Adrenal gland (tissue), 12 donors: ENCODE measurements around the gene LAMTOR1. TPM values are rescaled to one million over a fixed set of nuclear protein-coding genes. Genes with fewer than 3 reads are reported as not detected.
A peak's percentile ranks its signal among the peaks of the same experiment; 100 is the strongest.

Source experiments
- DNase-seq, 7 donors: peaks; one replicate each; pipeline ENCODE4 v3.0.0-alpha.2; 2019 to 2020
- H3K27ac ChIP-seq, 5 donors: fragments of 200-600 bp; sonication (generic) in 4 of 5; 1 replicate in 3 of 5; 2 replicates in 2 of 5; pipeline versions ENCODE4 v1.5.1 to v1.8.0; 2016 to 2020; ENCODE audit warnings: mild to moderate bottlenecking in 1 of 5
- H3K27me3 ChIP-seq: fragments of 200-600 bp; 2 replicates; pipeline ENCODE4 v1.8.0; 2021
- H3K36me3 ChIP-seq, 2 donors: fragments of 200-600 bp; replicated peaks in 1 of 2; 1 replicate in 1 of 2; 2 replicates in 1 of 2; pipeline versions ENCODE4 v1.5.1 to v1.8.0; 2018 to 2022
- H3K4me1 ChIP-seq, 2 donors: fragments of 200-600 bp; replicated peaks in 1 of 2; 1 replicate in 1 of 2; 2 replicates in 1 of 2; pipeline versions ENCODE4 v1.5.1 to v1.8.0; 2018 to 2021
- H3K4me3 ChIP-seq, 4 donors: fragments of 200-600 bp; sonication (generic) in 3 of 4; one replicate each; pipeline ENCODE4 v1.5.1; 2016 to 2018
- H3K9me3 ChIP-seq, 3 donors: fragments of 200-600 bp; sonication (generic) in 1 of 3; replicated peaks in 1 of 3; 1 replicate in 2 of 3; 2 replicates in 1 of 3; pipeline versions ENCODE4 v1.5.1 to v1.8.0; 2016 to 2021
- POLR2A ChIP-seq, 2 donors: fragments of 450-650 bp; IDR thresholded peaks; one replicate each; pipeline ENCODE4 v1.6.1; 2017; ENCODE audit warnings: antibody characterized with exemption in 2 of 2, mild to moderate bottlenecking in 2 of 2, moderate library complexity in 1 of 2
- WGBS, 4 donors: extraction: QIAGEN DNeasy Blood & Tissue Kit in 2 of 4; methylation state at CpG; one replicate each; pipeline versions ENCODE4 v1.1.5 to v1.1.7; 2013 to 2017; 5-methylcytosine and 5-hydroxymethylcytosine counted together
- intact Hi-C, 2 donors: fragments of 100-400 bp; cut with DNase I; formaldehyde crosslinking; loops; one replicate each; pipeline versions ENCODE4 v1.14.1 to v1.15.0; 2022 to 2023
- microRNA-seq, 3 donors: library from miRNA; unstranded; fragments of <30 nt; microRNA quantifications; one replicate each; pipeline ENCODE4, GENCODE V29; 2017 to 2020
- polyA plus RNA-seq, 3 donors: library from polyadenylated mRNA; stranded (reverse); fragments of 200-250 nt in 2 of 3; fragments of 350-450 nt in 1 of 3; fragmentation: Illumina TruSeq in 1 of 3; extraction: RNeasy Lipid Tissue Mini Kit (QIAGEN cat#74804) in 1 of 3; gene quantifications; one replicate each; pipeline ENCODE4 v1.2.3, GENCODE V29; 2013 to 2014
- small RNA-seq, 2 donors: library from RNA; depleted of rRNA; stranded (forward); fragments of <200 nt; gene quantifications; one replicate each; pipeline ENCODE3, GENCODE V24; 2016
- total RNA-seq, 9 donors: library from RNA; depleted of rRNA in 4 of 9; stranded (reverse); fragments of >200 nt in 4 of 9; fragments of 120-200 nt in 1 of 9; fragmentation: NEBNext Ultra II Directional in 1 of 9; extraction: Animal tissue kit (Norgen Biotek cat#: 25700) in 1 of 9; gene quantifications; one replicate each; pipeline versions ENCODE4 v1.1.0 to v1.2.4, GENCODE V29; 2013 to 2023
- TF ChIP-seq, protein P1 (sequence below), 6 experiments: fragments of 450-650 bp in 4 of 6; fragments of 200-600 bp in 2 of 6; sonication (generic) in 1 of 6; IDR thresholded peaks; 1 replicate in 5 of 6; 2 replicates in 1 of 6; pipeline versions ENCODE4 v1.5.1 to v1.8.0; 2016 to 2021; ENCODE audit warnings: antibody characterized with exemption in 6 of 6, mild to moderate bottlenecking in 2 of 6, moderate library complexity in 1 of 6
- donor health status: healthy with polysubstance abuse.
- donor health status: Bipolar disorder and iron deficiency.
- donor health status: DM: yes; HTN: yes; CAD: no.
- donor health status: DM: no; HTN: no; CAD: no.
- donor health status: DM: no; HTN: no; CAD: no.
- donor health status: DM: yes; HTN: yes; CAD: no.

LAMTOR1 gene
- total and polyA plus RNA-seq, 12 donors = 86.1 to 297 (median 138) TPM

DNA sequence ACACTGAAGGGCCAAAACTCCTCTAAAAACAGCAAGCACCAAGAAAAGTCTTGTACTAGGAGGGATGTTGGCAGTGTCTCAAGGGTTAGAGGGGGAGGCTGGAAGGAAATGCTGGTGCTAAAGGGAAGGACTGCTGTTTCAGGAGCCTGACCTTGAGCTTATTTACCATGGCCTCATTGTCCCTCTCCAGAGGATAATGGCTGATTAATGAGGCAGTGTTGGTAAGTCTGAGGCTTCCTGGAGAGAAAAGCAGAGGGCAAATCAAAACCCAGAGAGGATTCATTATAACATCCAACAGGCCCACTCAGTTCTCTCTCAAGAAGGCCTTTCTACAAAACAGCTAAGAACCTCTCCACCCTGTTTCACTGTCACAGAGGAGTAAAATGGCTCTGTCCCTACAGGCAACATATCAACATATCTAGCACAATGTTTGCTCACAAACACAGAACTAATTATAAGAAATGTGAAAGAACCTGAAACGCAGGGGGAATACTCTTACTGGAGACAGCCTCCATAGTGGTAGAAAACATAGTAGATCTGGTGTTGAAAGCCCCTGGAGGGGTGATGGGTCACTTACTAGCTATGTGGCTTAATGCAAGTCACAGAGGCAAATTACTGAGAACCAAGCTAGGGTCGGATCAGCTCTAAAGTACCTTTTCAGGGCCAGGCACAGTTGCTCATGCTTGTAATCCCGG is 54.2 kb downstream of the LAMTOR1 start:
- intact Hi-C loops = no loop called here
- Histone ChIP-seq H3K9me3 (no peaks in the 10 kb centered on the region), H3K27me3 (no peaks in the 10 kb centered on the region), H3K27ac (peak overlapping the region; percentile 1 to 83 (median 51)), H3K4me3 (no peak overlapping the region), H3K36me3 (no peaks in the 10 kb centered on the region), H3K4me1 (peaks cover 12 to 15% of the 10 kb centered on the region in 2 donors)
- TF ChIP-seq, protein P1, sequence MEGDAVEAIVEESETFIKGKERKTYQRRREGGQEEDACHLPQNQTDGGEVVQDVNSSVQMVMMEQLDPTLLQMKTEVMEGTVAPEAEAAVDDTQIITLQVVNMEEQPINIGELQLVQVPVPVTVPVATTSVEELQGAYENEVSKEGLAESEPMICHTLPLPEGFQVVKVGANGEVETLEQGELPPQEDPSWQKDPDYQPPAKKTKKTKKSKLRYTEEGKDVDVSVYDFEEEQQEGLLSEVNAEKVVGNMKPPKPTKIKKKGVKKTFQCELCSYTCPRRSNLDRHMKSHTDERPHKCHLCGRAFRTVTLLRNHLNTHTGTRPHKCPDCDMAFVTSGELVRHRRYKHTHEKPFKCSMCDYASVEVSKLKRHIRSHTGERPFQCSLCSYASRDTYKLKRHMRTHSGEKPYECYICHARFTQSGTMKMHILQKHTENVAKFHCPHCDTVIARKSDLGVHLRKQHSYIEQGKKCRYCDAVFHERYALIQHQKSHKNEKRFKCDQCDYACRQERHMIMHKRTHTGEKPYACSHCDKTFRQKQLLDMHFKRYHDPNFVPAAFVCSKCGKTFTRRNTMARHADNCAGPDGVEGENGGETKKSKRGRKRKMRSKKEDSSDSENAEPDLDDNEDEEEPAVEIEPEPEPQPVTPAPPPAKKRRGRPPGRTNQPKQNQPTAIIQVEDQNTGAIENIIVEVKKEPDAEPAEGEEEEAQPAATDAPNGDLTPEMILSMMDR (IDR thresholded peaks at IDR 0.05) = no peak
- no peak for TF ChIP-seq POLR2A (IDR thresholded peaks at IDR 0.05)
- WGBS, 4 donors = 30 to 68% (median 50%) methylated on average over 2 to 3 of the region's 3 CpGs
- DNase-seq = peak; percentile 36 to 82 (median 67)

Small RNA genes lying within 50 kb of the gene (microRNA-seq; reads per million reads assigned to microRNA genes)
- 0 to 0.28 (median 0) reads per million in 3 donors for gene MIR3165

Small RNA genes lying within 50 kb of the gene (small RNA-seq; reads per million reads assigned to genes)
- 0 reads per million in 2 donors for gene MIR3165
- gene RNU6-72P = 0 reads per million in 2 donors

Other genes with a start within 250 kb of the LAMTOR1 start
- gene DEFB131B, start 224.8 kb downstream of the LAMTOR1 start, total RNA-seq = not detected
- gene DEFB131B, start 224.8 kb downstream of the LAMTOR1 start, polyA plus RNA-seq = not detected
- gene XNDC1N, start 174.7 kb downstream of the LAMTOR1 start, total RNA-seq = 10 to 100 TPM in 1 of 9 donors, 1 to 10 TPM in 8; 3.9 to 11.1 (median 6.2) TPM
- 1 to 10 TPM; 2.2 to 8.0 (median 3.4) TPM for gene XNDC1N, start 174.7 kb downstream of the LAMTOR1 start, polyA plus RNA-seq
- 10 to 100 TPM; 26.7 to 49.3 (median 31.3) TPM for gene RNF121, start 174.3 kb downstream of the LAMTOR1 start, total RNA-seq
- 10 to 100 TPM; 13.3 to 34.7 (median 21.0) TPM for gene RNF121, start 174.3 kb downstream of the LAMTOR1 start, polyA plus RNA-seq
- 10 to 100 TPM in 4 of 9 donors, 1 to 10 TPM in 5; 3.2 to 41.2 (median 9.0) TPM for gene IL18BP, start 104.4 kb downstream of the LAMTOR1 start, total RNA-seq
- gene IL18BP, start 104.4 kb downstream of the LAMTOR1 start, polyA plus RNA-seq = 10 to 100 TPM; 17.3 to 25.4 (median 19.2) TPM
- 100 to 1,000 TPM in 8 of 9 donors, 10 to 100 TPM in 1; 87.5 to 380 (median 273) TPM for gene NUMA1, start 22.8 kb downstream of the LAMTOR1 start, total RNA-seq
- gene NUMA1, start 22.8 kb downstream of the LAMTOR1 start, polyA plus RNA-seq = 100 to 1,000 TPM in 2 of 3 donors, 10 to 100 TPM in 1; 86.7 to 677 (median 313) TPM
- 10 to 100 TPM in 5 of 9 donors, 1 to 10 TPM in 4; 2.4 to 15.4 (median 10.9) TPM for gene LRRC51, start 22.4 kb downstream of the LAMTOR1 start, total RNA-seq
- gene LRRC51, start 22.4 kb downstream of the LAMTOR1 start, polyA plus RNA-seq = 10 to 100 TPM in 2 of 3 donors, 1 to 10 TPM in 1; 5.3 to 15.7 (median 10.4) TPM
- not detected for gene TOMT, start 2.6 kb upstream of the LAMTOR1 start, total RNA-seq
- gene TOMT, start 2.6 kb upstream of the LAMTOR1 start, polyA plus RNA-seq = not detected
- gene ANAPC15, start 9.4 kb upstream of the LAMTOR1 start, total RNA-seq = 10 to 100 TPM; 15.3 to 47.7 (median 34.5) TPM
- 10 to 100 TPM; 62.7 to 80.0 (median 77.1) TPM for gene ANAPC15, start 9.4 kb upstream of the LAMTOR1 start, polyA plus RNA-seq
- under 1 TPM in 2 of 9 donors, not detected in 7; 0.88 to 0.96 TPM for gene FOLR3, start 32.4 kb upstream of the LAMTOR1 start, total RNA-seq
- gene FOLR3, start 32.4 kb upstream of the LAMTOR1 start, polyA plus RNA-seq = under 1 TPM in 2 of 3 donors, not detected in 1; 0.13 to 0.95 TPM
- gene FOLR1, start 88.8 kb upstream of the LAMTOR1 start, total RNA-seq = 1 to 10 TPM in 6 of 9 donors, under 1 TPM in 3; 0.78 to 7.2 (median 1.4) TPM
- 1 to 10 TPM in 1 of 3 donors, under 1 TPM in 2; 0.57 to 2.5 (median 0.80) TPM for gene FOLR1, start 88.8 kb upstream of the LAMTOR1 start, polyA plus RNA-seq
- gene FOLR2, start 113.5 kb upstream of the LAMTOR1 start, total RNA-seq = 100 to 1,000 TPM in 2 of 9 donors, 10 to 100 TPM in 6, 1 to 10 TPM in 1; 6.9 to 221 (median 77.1) TPM
- 10 to 100 TPM; 14.6 to 35.2 (median 27.2) TPM for gene FOLR2, start 113.5 kb upstream of the LAMTOR1 start, polyA plus RNA-seq
- 100 to 1,000 TPM in 5 of 9 donors, 10 to 100 TPM in 4; 66.5 to 238 (median 106) TPM for gene INPPL1, start 121.5 kb upstream of the LAMTOR1 start, total RNA-seq
- 100 to 1,000 TPM in 2 of 3 donors, 10 to 100 TPM in 1; 45.3 to 395 (median 130) TPM for gene INPPL1, start 121.5 kb upstream of the LAMTOR1 start, polyA plus RNA-seq
- 10 to 100 TPM in 3 of 9 donors, 1 to 10 TPM in 1, under 1 TPM in 2, not detected in 3; 0.32 to 26.6 (median 9.0) TPM for gene PHOX2A, start 140.9 kb upstream of the LAMTOR1 start, total RNA-seq
- gene PHOX2A, start 140.9 kb upstream of the LAMTOR1 start, polyA plus RNA-seq = 10 to 100 TPM in 2 of 3 donors, 1 to 10 TPM in 1; 7.1 to 68.9 (median 19.2) TPM